IMR-90 (cell line): ENCODE results near the gene MTCL1. TPM values are rescaled to one million over a fixed set of nuclear protein-coding genes. Genes with fewer than 3 reads are reported as not detected.

Experiments
- ATAC-seq: fragments of 200-7000 bp; cut with Tn5 transposase; 2 replicates; pipeline ENCODE4 v1.9.1; 2020; ENCODE audit warnings: low read depth, mild to moderate bottlenecking, moderate library complexity
- BruUV-seq: library from RNA; stranded (reverse); fragments of 400-500 nt; replicated peaks from 2 replicates; lab custom pipeline; 2021; lab: Mats Ljungman, UMichigan
- CTCF ChIA-PET: fragments of 300-600 bp; formaldehyde crosslinking; extraction: SDS; loops from one replicate; lab custom pipeline; 2021; ENCODE audit warnings: antibody characterized with exemption; lab: Yijun Ruan, JAX
- POLR2A ChIA-PET: fragments of 300-600 bp; sonication (Branson Sonifier 250); formaldehyde crosslinking; loops from one replicate; lab custom pipeline; 2022; ENCODE audit warnings: antibody characterized with exemption; ENCODE audit not compliant: unreplicated experiment; lab: Charles Lee
- DNase-seq: peaks from one replicate; pipeline ENCODE4 v3.0.0; 2013
- H2AFZ ChIP-seq: replicated peaks from 2 replicates; pipeline ENCODE3; 2013; ENCODE audit warnings: low read length, mild to moderate bottlenecking; ENCODE audit not compliant: poor library complexity
- H2AK5ac ChIP-seq: 2 replicates; pipeline ENCODE4 v1.6.1; 2013; ENCODE audit warnings: low read depth, low read length, inconsistent platforms
- H2AK9ac ChIP-seq: replicated peaks from 2 replicates; pipeline ENCODE3; 2013; ENCODE audit warnings: mild to moderate bottlenecking, low read depth, low read length, moderate library complexity; ENCODE audit not compliant: poor library complexity
- H2BK120ac ChIP-seq: 2 replicates; pipeline ENCODE4 v1.6.1; 2013; ENCODE audit warnings: low read depth, low read length, inconsistent platforms
- H2BK15ac ChIP-seq: 3 replicates; pipeline ENCODE4 v1.6.1; 2013; ENCODE audit warnings: low read depth, low read length, inconsistent platforms
- H2BK20ac ChIP-seq: 2 replicates; pipeline ENCODE4 v1.6.1; 2013; ENCODE audit warnings: low read depth, mild to moderate bottlenecking, inconsistent platforms, low read length, moderate library complexity
- H2BK5ac ChIP-seq: 2 replicates; pipeline ENCODE4 v1.6.1; 2013; ENCODE audit warnings: mild to moderate bottlenecking, low read depth, low read length, inconsistent platforms; ENCODE audit not compliant: poor library complexity, severe bottlenecking
- H3K14ac ChIP-seq: replicated peaks from 2 replicates; pipeline ENCODE4 v1.6.1; 2013; ENCODE audit warnings: low read depth, low read length, inconsistent platforms
- H3K18ac ChIP-seq: 2 replicates; pipeline ENCODE4 v1.6.1; 2013; ENCODE audit warnings: low read depth, low read length, control low read depth
- H3K23ac ChIP-seq: 2 replicates; pipeline ENCODE4 v1.6.1; 2013; ENCODE audit warnings: low read depth, low read length, inconsistent platforms
- H3K27ac ChIP-seq: 2 replicates; pipeline ENCODE4 v1.5.1; 2013; ENCODE audit warnings: mild to moderate bottlenecking, control low read depth, low read length; ENCODE audit not compliant: insufficient read depth
- H3K27me3 ChIP-seq: 2 replicates; pipeline ENCODE4 v1.6.1; 2013; ENCODE audit warnings: low read length; ENCODE audit not compliant: control insufficient read depth, insufficient read depth
- H3K36me3 ChIP-seq: 2 replicates; pipeline ENCODE4 v1.6.1; 2013; ENCODE audit warnings: low read length, mixed read lengths; ENCODE audit not compliant: control insufficient read depth, insufficient read depth
- H3K4ac ChIP-seq: 2 replicates; pipeline ENCODE4 v1.6.1; 2013; ENCODE audit warnings: low read depth, low read length, inconsistent platforms
- H3K4me1 ChIP-seq: 2 replicates; pipeline ENCODE4 v1.6.1; 2013; ENCODE audit warnings: low read length, mixed read lengths; ENCODE audit not compliant: control insufficient read depth, insufficient read depth
- H3K4me2 ChIP-seq: 2 replicates; pipeline ENCODE4 v1.6.1; 2013; ENCODE audit warnings: low read depth, mild to moderate bottlenecking, control low read depth, low read length, moderate library complexity
- H3K4me3 ChIP-seq: 2 replicates; pipeline ENCODE4 v1.5.1; 2013; ENCODE audit warnings: low read depth, mild to moderate bottlenecking, control low read depth, low read length, moderate library complexity; ENCODE audit not compliant: insufficient read depth
- H3K56ac ChIP-seq: 2 replicates; pipeline ENCODE4 v1.6.1; 2013; ENCODE audit warnings: low read length, inconsistent platforms; ENCODE audit not compliant: insufficient read depth; ENCODE audit errors: extremely low read depth
- H3K79me1 ChIP-seq, 2 experiments: 2 replicates each; pipeline ENCODE4 v1.6.1; 2013; ENCODE audit warnings: low read length in 2 of 2, inconsistent platforms in 1 of 2, low read depth in 1 of 2
- H3K9ac ChIP-seq: 2 replicates; pipeline ENCODE4 v1.6.1; 2013; ENCODE audit warnings: low read depth, low read length, control low read depth
- H3K9me1 ChIP-seq: 2 replicates; pipeline ENCODE4 v1.6.1; 2013; ENCODE audit warnings: low read length, inconsistent platforms; ENCODE audit not compliant: insufficient read depth
- H3K9me3 ChIP-seq: 2 replicates; pipeline ENCODE4 v1.6.1; 2013; ENCODE audit warnings: low read length; ENCODE audit not compliant: control insufficient read depth, insufficient read depth
- H4K20me1 ChIP-seq: 2 replicates; pipeline ENCODE4 v1.6.1; 2013; ENCODE audit warnings: low read length, inconsistent platforms; ENCODE audit not compliant: insufficient read depth
- H4K5ac ChIP-seq: 2 replicates; pipeline ENCODE4 v1.6.1; 2013; ENCODE audit warnings: mild to moderate bottlenecking, low read depth, low read length, control low read depth
- H4K8ac ChIP-seq, 2 experiments: 2 replicates each; pipeline ENCODE4 v1.6.1; 2013; ENCODE audit warnings: low read depth in 2 of 2, low read length in 2 of 2, control low read depth in 1 of 2, inconsistent platforms in 1 of 2
- H4K91ac ChIP-seq: 2 replicates; pipeline ENCODE4 v1.6.1; 2013; ENCODE audit warnings: low read depth, low read length, inconsistent platforms; ENCODE audit not compliant: insufficient read depth
- BHLHE40 ChIP-seq: fragments of 150-350 bp; IDR thresholded peaks from 2 replicates; pipeline ENCODE4 v1.6.1; 2016; ENCODE audit warnings: mild to moderate bottlenecking, low read depth, low read length
- CEBPB ChIP-seq: IDR thresholded peaks from 2 replicates; pipeline ENCODE4 v1.6.1; 2012; ENCODE audit warnings: low read depth, low read length, improper control_type of control experiment
- CHD1 ChIP-seq: IDR thresholded peaks from 2 replicates; pipeline ENCODE4 v1.6.1; 2012; ENCODE audit warnings: low read depth, low read length, improper control_type of control experiment
- FOS ChIP-seq: fragments of 150-350 bp; IDR thresholded peaks from 2 replicates; pipeline ENCODE4 v1.6.1; 2016; ENCODE audit warnings: low read depth, low read length
- POLR2A ChIP-seq: IDR thresholded peaks from 2 replicates; pipeline ENCODE4 v1.6.1; 2012; ENCODE audit warnings: mild to moderate bottlenecking, low read depth, low read length
- RFX5 ChIP-seq: IDR thresholded peaks from 2 replicates; pipeline ENCODE4 v1.8.0; 2012; ENCODE audit warnings: low read depth, mild to moderate bottlenecking, low read length, moderate library complexity
- SMC3 ChIP-seq: fragments of 150-350 bp; IDR thresholded peaks from 2 replicates; pipeline ENCODE4 v1.6.1; 2016; ENCODE audit warnings: low read depth, mild to moderate bottlenecking, antibody characterized with exemption, low read length, moderate library complexity
- WGBS, 2 experiments: methylation state at CpG; one replicate each; pipeline versions ENCODE4 v1.1.5 to v1.1.7; 2013; ENCODE audit warnings: missing lambda C conversion rate in 2 of 2; ENCODE audit not compliant: insufficient read length in 1 of 2; ENCODE audit errors: extremely low coverage in 2 of 2; 5-methylcytosine and 5-hydroxymethylcytosine counted together
- dilution Hi-C: fragments of 300-500 bp; cut with HindIII; formaldehyde crosslinking; loops from one replicate; pipeline ENCODE4 v1.14.3; 2018; ENCODE audit warnings: low sequenced_read_pairs; ENCODE audit not compliant: unreplicated experiment
- in situ Hi-C: fragments of 300-500 bp; cut with MboI; formaldehyde crosslinking; loops from 3 replicates; pipeline ENCODE4 v1.14.3; 2019; ENCODE audit warnings: low sequenced_read_pairs, inconsistent platforms, mixed read lengths
- intact Hi-C: fragments of 100-400 bp; cut with micrococcal nuclease; formaldehyde crosslinking; loops from 2 replicates; pipeline ENCODE4 v1.10.0; 2022
- polyA plus RNA-seq, 3 experiments: library from polyadenylated mRNA; depleted of rRNA; stranded (reverse); fragments of >200 nt; gene quantifications; 2 replicates each; pipeline ENCODE4 v1.2.3, GENCODE V29; 2012; ENCODE audit warnings: low replicate concordance in 1 of 3
- total RNA-seq: library from RNA; depleted of rRNA; stranded (reverse); fragments of >200 nt; gene quantifications from 2 replicates; pipeline ENCODE4 v1.2.3, GENCODE V29; 2012
- TF ChIP-seq, protein P1 (sequence below): conservative IDR thresholded peaks from 2 replicates; pipeline ENCODE4 v1.5.1; 2012; ENCODE audit warnings: mild to moderate bottlenecking, low read depth, low read length, improper control_type of control experiment

MTCL1 gene
- total and polyA plus RNA-seq, 2 of the 4 experiments (the other 2 are of a cell fraction): 29.0 to 45.3 TPM

DNA sequence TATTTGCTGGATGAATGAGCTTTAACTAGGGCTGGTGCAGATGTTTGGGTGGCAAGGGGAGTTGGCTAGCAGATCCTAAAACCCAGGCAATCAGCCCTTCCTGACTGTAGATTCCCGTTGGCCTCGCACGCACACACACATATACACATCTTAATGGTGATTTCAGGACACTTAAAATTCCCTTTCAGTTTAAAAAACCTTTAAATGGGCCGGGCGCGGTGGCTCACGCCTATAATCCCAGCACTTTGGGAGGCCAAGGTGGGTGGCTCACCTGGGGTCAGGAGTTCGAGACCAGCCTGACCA, 19.5 kb upstream of the MTCL1 start:
- no peaks in the 10 kb centered on the region for H3K27me3 ChIP-seq
- H4K91ac ChIP-seq: no peak overlapping the region
- no peak overlapping the region for H2BK15ac ChIP-seq
- no peak overlapping the region for H3K27ac ChIP-seq
- H3K23ac ChIP-seq: no peak overlapping the region
- H3K9me3 ChIP-seq: no peaks in the 10 kb centered on the region
- no peak overlapping the region for H2AK5ac ChIP-seq
- H3K4me3 ChIP-seq: no peak overlapping the region
- H3K9ac ChIP-seq: no peak overlapping the region
- BruUV-seq: no TSS peak
- no peak overlapping the region for H3K18ac ChIP-seq
- no peaks in the 10 kb centered on the region for H3K36me3 ChIP-seq
- dilution Hi-C loops: loop anchor here (25.0 kb wide), 1 partner anchor 301 kb away; no protein-coding TSS in a partner anchor
- intact Hi-C loops: no loop called here
- no peak overlapping the region for H4K5ac ChIP-seq
- ATAC-seq (no peak), DNase-seq (no peak)
- peaks cover 8% of the 10 kb centered on the region; the same call in 1 of the 2 replicates for H3K9me1 ChIP-seq
- no peak overlapping the region for H3K4me2 ChIP-seq
- H3K4me1 ChIP-seq: peaks cover 9% of the 10 kb centered on the region
- H3K56ac ChIP-seq: no peak overlapping the region
- in situ Hi-C loops: no loop called here
- H3K14ac ChIP-seq: no peak overlapping the region
- H2AFZ ChIP-seq: no peak overlapping the region
- H2AK9ac ChIP-seq: no peak overlapping the region
- no peak overlapping the region for H2BK20ac ChIP-seq
- no peak overlapping the region for H2BK120ac ChIP-seq
- no peaks in the 10 kb centered on the region for H3K79me1 ChIP-seq
- H4K20me1 ChIP-seq: no peaks in the 10 kb centered on the region
- H3K4ac ChIP-seq: no peak overlapping the region
- no peak overlapping the region for H2BK5ac ChIP-seq
- H4K8ac ChIP-seq: no peak overlapping the region
- TF ChIP-seq, protein P1, sequence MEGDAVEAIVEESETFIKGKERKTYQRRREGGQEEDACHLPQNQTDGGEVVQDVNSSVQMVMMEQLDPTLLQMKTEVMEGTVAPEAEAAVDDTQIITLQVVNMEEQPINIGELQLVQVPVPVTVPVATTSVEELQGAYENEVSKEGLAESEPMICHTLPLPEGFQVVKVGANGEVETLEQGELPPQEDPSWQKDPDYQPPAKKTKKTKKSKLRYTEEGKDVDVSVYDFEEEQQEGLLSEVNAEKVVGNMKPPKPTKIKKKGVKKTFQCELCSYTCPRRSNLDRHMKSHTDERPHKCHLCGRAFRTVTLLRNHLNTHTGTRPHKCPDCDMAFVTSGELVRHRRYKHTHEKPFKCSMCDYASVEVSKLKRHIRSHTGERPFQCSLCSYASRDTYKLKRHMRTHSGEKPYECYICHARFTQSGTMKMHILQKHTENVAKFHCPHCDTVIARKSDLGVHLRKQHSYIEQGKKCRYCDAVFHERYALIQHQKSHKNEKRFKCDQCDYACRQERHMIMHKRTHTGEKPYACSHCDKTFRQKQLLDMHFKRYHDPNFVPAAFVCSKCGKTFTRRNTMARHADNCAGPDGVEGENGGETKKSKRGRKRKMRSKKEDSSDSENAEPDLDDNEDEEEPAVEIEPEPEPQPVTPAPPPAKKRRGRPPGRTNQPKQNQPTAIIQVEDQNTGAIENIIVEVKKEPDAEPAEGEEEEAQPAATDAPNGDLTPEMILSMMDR: no peak
- no peak for TF ChIP-seq SMC3
- TF ChIP-seq RFX5: no peak
- TF ChIP-seq POLR2A: no peak
- TF ChIP-seq FOS: no peak
- TF ChIP-seq CEBPB: no peak
- no peak for TF ChIP-seq CHD1
- TF ChIP-seq BHLHE40: no peak
- CTCF ChIA-PET: no interaction called here
- WGBS, 2 experiments: 93% methylated on average over 3 of the region's 8 CpGs; no CpG with 5 or more reads in 1 of the 2 experiments
- POLR2A ChIA-PET: no interaction called here
